Fibroblast of lung (primary cell): ENCODE data around the gene PCSK2.

Experiments used
- EZH2 ChIP-seq: IDR thresholded peaks from 2 replicates; pipeline ENCODE4 v1.5.1; 2012; ENCODE audit warnings: low read length, control low read depth, mild to moderate bottlenecking; ENCODE audit errors: missing control alignments
- TF ChIP-seq, protein P1 (sequence below), 2 donors: IDR thresholded peaks in 1 of 2; conservative IDR thresholded peaks in 1 of 2; 1 replicate in 1 of 2; 2 replicates in 1 of 2; pipeline ENCODE4 v1.5.1; 2011 to 2012; ENCODE audit warnings: low read length in 2 of 2, control low read depth in 1 of 2, inconsistent platforms in 1 of 2, low read depth in 1 of 2, mild to moderate bottlenecking in 1 of 2

DNA sequence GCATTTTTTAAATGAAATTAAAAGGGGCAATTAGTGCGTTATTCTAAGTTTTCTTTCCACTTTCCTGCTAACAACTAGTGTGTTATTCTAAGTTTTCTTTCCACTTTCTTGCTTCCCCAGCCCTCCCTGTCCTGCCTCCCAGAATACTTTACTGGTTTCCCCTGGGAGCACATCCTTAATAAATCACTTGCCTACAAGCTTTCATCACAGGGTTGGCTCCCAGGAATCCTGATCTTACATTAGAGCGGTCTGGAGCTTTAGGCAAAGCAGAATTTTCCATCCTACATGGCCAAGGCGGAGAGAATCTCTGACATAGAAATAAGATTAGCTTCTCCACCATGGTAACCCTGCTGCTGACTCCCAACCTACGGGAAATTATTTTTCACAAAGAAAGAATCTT is 154.0 kb downstream of the PCSK2 start:
- no peak for TF ChIP-seq EZH2
- TF ChIP-seq, protein P1, sequence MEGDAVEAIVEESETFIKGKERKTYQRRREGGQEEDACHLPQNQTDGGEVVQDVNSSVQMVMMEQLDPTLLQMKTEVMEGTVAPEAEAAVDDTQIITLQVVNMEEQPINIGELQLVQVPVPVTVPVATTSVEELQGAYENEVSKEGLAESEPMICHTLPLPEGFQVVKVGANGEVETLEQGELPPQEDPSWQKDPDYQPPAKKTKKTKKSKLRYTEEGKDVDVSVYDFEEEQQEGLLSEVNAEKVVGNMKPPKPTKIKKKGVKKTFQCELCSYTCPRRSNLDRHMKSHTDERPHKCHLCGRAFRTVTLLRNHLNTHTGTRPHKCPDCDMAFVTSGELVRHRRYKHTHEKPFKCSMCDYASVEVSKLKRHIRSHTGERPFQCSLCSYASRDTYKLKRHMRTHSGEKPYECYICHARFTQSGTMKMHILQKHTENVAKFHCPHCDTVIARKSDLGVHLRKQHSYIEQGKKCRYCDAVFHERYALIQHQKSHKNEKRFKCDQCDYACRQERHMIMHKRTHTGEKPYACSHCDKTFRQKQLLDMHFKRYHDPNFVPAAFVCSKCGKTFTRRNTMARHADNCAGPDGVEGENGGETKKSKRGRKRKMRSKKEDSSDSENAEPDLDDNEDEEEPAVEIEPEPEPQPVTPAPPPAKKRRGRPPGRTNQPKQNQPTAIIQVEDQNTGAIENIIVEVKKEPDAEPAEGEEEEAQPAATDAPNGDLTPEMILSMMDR (conservative IDR thresholded peaks at IDR 0.05 in 1 of 2, IDR thresholded peaks at IDR 0.05 in 1 of 2; ENCODE audit: low read depth in 1 of 2, low read length in 2 of 2): no peak
